Gastroesophageal sphincter (tissue), 4 donors: ENCODE measurements around the gene SPRR3. TPM values are rescaled to one million over a fixed set of nuclear protein-coding genes. Genes with fewer than 3 reads are reported as not detected.

ENCODE experiments used
- ATAC-seq: fragments of 150-250 bp; one replicate; pipeline ENCODE4 v1.9.1; 2016; ENCODE audit warnings: mild to moderate bottlenecking, moderate library complexity
- H3K27ac ChIP-seq, 4 donors: fragments of 200-600 bp; sonication (generic) in 3 of 4; 1 replicate in 3 of 4; 2 replicates in 1 of 4; pipeline ENCODE4 v1.5.1; 2016 to 2019
- H3K27me3 ChIP-seq: fragments of 200-600 bp; sonication (generic); one replicate; pipeline ENCODE4 v1.5.1; 2019
- H3K36me3 ChIP-seq, 2 donors: fragments of 200-600 bp; sonication (generic); one replicate each; pipeline ENCODE4 v1.5.1; 2019; ENCODE audit warnings: control low read depth in 1 of 2
- H3K4me1 ChIP-seq, 3 donors: fragments of 200-600 bp; sonication (generic); 1 replicate in 2 of 3; 2 replicates in 1 of 3; pipeline ENCODE4 v1.5.1; 2016 to 2019; ENCODE audit warnings: control low read depth in 2 of 3
- H3K4me3 ChIP-seq, 2 donors: fragments of 200-600 bp; sonication (generic); one replicate each; pipeline ENCODE4 v1.5.1; 2019; ENCODE audit warnings: mild to moderate bottlenecking in 1 of 2, moderate library complexity in 1 of 2
- H3K9me3 ChIP-seq, 3 donors: fragments of 200-600 bp; sonication (generic); one replicate each; pipeline ENCODE4 v1.5.1; 2017 to 2019; ENCODE audit warnings: control low read depth in 2 of 3
- CTCF ChIP-seq, 4 experiments: fragments of 200-600 bp in 2 of 4; fragments of 450-650 bp in 2 of 4; sonication (generic) in 1 of 4; IDR thresholded peaks; one replicate each; pipeline ENCODE4 v1.5.1; 2017 to 2019; ENCODE audit warnings: antibody characterized with exemption in 4 of 4, mild to moderate bottlenecking in 2 of 4, moderate library complexity in 2 of 4
- EP300 ChIP-seq: sonication (generic); formaldehyde crosslinking; IDR thresholded peaks from one replicate; pipeline ENCODE4 v1.6.1; 2017; ENCODE audit warnings: antibody characterized with exemption, mild to moderate bottlenecking
- POLR2A ChIP-seq, 2 donors: fragments of 450-650 bp; IDR thresholded peaks; one replicate each; pipeline ENCODE4 v1.6.1; 2017; ENCODE audit warnings: antibody characterized with exemption in 2 of 2, mild to moderate bottlenecking in 2 of 2, moderate library complexity in 1 of 2
- POLR2AphosphoS5 ChIP-seq: sonication (generic); formaldehyde crosslinking; IDR thresholded peaks from one replicate; pipeline ENCODE4 v1.6.1; 2017; ENCODE audit warnings: antibody characterized with exemption
- WGBS, 2 donors: methylation state at CpG; one replicate each; pipeline ENCODE4 v1.1.5; 2018; ENCODE audit warnings: low coverage in 1 of 2; 5-methylcytosine and 5-hydroxymethylcytosine counted together
- total RNA-seq, 4 donors: library from RNA; depleted of rRNA; stranded (reverse); fragments of >200 nt; gene quantifications; one replicate each; pipeline ENCODE4 v1.1.0, GENCODE V29; 2016

The SPRR3 gene
- total RNA-seq, 4 donors from 2014 or later, result 5.9 to 291 (median 21.5) TPM

GRCh38 chr1:152981146-152981871 is 20.2 kb upstream of the SPRR3 start:
- no peak for TF ChIP-seq CTCF (IDR thresholded peaks at IDR 0.05)
- no peak for TF ChIP-seq POLR2A (IDR thresholded peaks at IDR 0.05)
- no peak for TF ChIP-seq EP300
- TF ChIP-seq POLR2AphosphoS5, result no peak
- no peak for ATAC-seq
- no peak overlapping the region for H3K4me3 ChIP-seq
- no peaks in the 10 kb centered on the region for H3K36me3 ChIP-seq
- H3K27ac ChIP-seq, result no peak overlapping the region
- H3K27me3 ChIP-seq, result no peaks in the 10 kb centered on the region
- no peaks in the 10 kb centered on the region for H3K4me1 ChIP-seq
- H3K9me3 ChIP-seq, result no peaks in the 10 kb centered on the region
- WGBS, 2 donors, result 73 to 80% methylated on average over 1 to 5 of the region's 6 CpGs

- no peak overlapping the region for H3K4me3 ChIP-seq
- ATAC-seq, result no peak
Measured at GRCh38 chr1:152982076-152982475, 19.5 kb upstream of the SPRR3 start.

GRCh38 chr1:152983234-152983633 is 18.3 kb upstream of the SPRR3 start:
- ATAC-seq, result no peak
- Histone ChIP-seq H3K36me3 (no peaks in the 10 kb centered on the region), H3K27me3 (no peaks in the 10 kb centered on the region), H3K4me1 (no peaks in the 10 kb centered on the region), H3K4me3 (no peak overlapping the region), H3K27ac (no peak overlapping the region), H3K9me3 (no peaks in the 10 kb centered on the region)
- no peak for TF ChIP-seq EP300

More at GRCh38 chr1:152982076-152982475, 19.5 kb upstream of the SPRR3 start:
- Histone ChIP-seq H3K27me3 (no peaks in the 10 kb centered on the region), H3K27ac (no peak overlapping the region), H3K9me3 (no peaks in the 10 kb centered on the region), H3K36me3 (no peaks in the 10 kb centered on the region), H3K4me1 (no peaks in the 10 kb centered on the region)
- 56 to 79% methylated on average over 3 to 4 of the region's 4 CpGs for WGBS, 2 donors
- TF ChIP-seq POLR2AphosphoS5, result no peak
- TF ChIP-seq CTCF (IDR thresholded peaks at IDR 0.05), result no peak
- TF ChIP-seq EP300, result no peak
- TF ChIP-seq POLR2A (IDR thresholded peaks at IDR 0.05), result no peak

GRCh38 chr1:152983743-152984142 is 17.8 kb upstream of the SPRR3 start, which contains the start of gene SPRR1A:
SPRR1A (plus strand) TSS chr1:152984081; CDS start chr1:152985231, 1,150 bp downstream.
- H3K27me3 ChIP-seq, result no peaks in the 10 kb centered on the region
- H3K4me3 ChIP-seq, result no peak within 1 kb of the TSS
- ATAC-seq, result no peak
- WGBS, 2 donors, result 65 to 100% methylated on average over 1 to 3 of the region's 3 CpGs
- no peaks in the 10 kb centered on the region for H3K4me1 ChIP-seq
- TF ChIP-seq POLR2AphosphoS5 (no peak), POLR2A (IDR thresholded peaks at IDR 0.05) (no peak), EP300 (no peak), CTCF (IDR thresholded peaks at IDR 0.05) (no peak)
- H3K9me3 ChIP-seq, result no peaks in the 10 kb centered on the region
- H3K36me3 ChIP-seq, result no peaks in the 10 kb centered on the region
- H3K27ac ChIP-seq, result no peak within 1 kb of the TSS

- TF ChIP-seq POLR2AphosphoS5, result no peak
- TF ChIP-seq POLR2A (IDR thresholded peaks at IDR 0.05), result no peak
- TF ChIP-seq CTCF (IDR thresholded peaks at IDR 0.05), result no peak
- TF ChIP-seq EP300, result no peak
- Histone ChIP-seq H3K9me3 (no peaks in the 10 kb centered on the region), H3K27ac (no peak overlapping the region), H3K27me3 (no peaks in the 10 kb centered on the region), H3K4me3 (no peak overlapping the region), H3K4me1 (no peaks in the 10 kb centered on the region), H3K36me3 (no peaks in the 10 kb centered on the region)
- 86 to 90% methylated on average over 2 of the region's 2 CpGs for WGBS, 2 donors
- no peak for ATAC-seq
Measured at GRCh38 chr1:152986578-152986977, 15.0 kb upstream of the SPRR3 start.
